GM12878 (cell line): ENCODE data around the gene PSMB8. TPM values are rescaled to one million over a fixed set of nuclear protein-coding genes. Genes with fewer than 3 reads are reported as not detected.

Experiments
- ATAC-seq: fragments of 200-7000 bp; cut with Tn5 transposase; 3 replicates; pipeline ENCODE4 v1.9.1; 2020; ENCODE audit warnings: mild to moderate bottlenecking, moderate library complexity
- BruUV-seq: library from RNA; stranded (reverse); fragments of 400-500 nt; replicated peaks from 2 replicates; lab custom pipeline; 2021; lab: Mats Ljungman, UMichigan
- CTCF ChIA-PET: fragments of 300-600 bp; sonication (Branson Sonifier 250); formaldehyde crosslinking; extraction: SDS; loops from one replicate; lab custom pipeline; 2021; ENCODE audit warnings: inconsistent platforms; lab: Yijun Ruan, JAX
- POLR2A ChIA-PET: fragments of 350-600 bp; formaldehyde crosslinking; extraction: SDS; loops from one replicate; lab custom pipeline; 2021; ENCODE audit warnings: inconsistent platforms; lab: Charles Lee
- RAD21 ChIA-PET: fragments of 300-600 bp; sonication (Branson Sonifier 250); formaldehyde crosslinking; loops from one replicate; lab custom pipeline; 2023; ENCODE audit warnings: antibody characterized with exemption; ENCODE audit not compliant: unreplicated experiment; lab: Charles Lee
- SMC1A ChIA-PET: fragments of 300-600 bp; sonication (Branson Sonifier 250); formaldehyde crosslinking; loops from one replicate; lab custom pipeline; 2023; ENCODE audit not compliant: unreplicated experiment, uncharacterized antibody; lab: Charles Lee
- DNase-seq: peaks from one replicate; pipeline ENCODE4 v3.0.0-alpha.2; 2011; ENCODE audit warnings: low read depth, low spot score
- FAIRE-seq: peaks from 3 replicates; lab custom pipeline; 2011; peaks lifted over from hg19 to GRCh38; lab: Jason Lieb, UNC
- H2AFZ ChIP-seq: 2 replicates; pipeline ENCODE4 v1.6.0; 2011; ENCODE audit warnings: low read depth, low read length, control low read depth; ENCODE audit not compliant: control insufficient read depth
- H3K27ac ChIP-seq: 2 replicates; pipeline ENCODE4 v1.5.1; 2011; ENCODE audit warnings: control low read depth; ENCODE audit not compliant: control insufficient read depth, insufficient read depth
- H3K27me3 ChIP-seq, 2 experiments: replicated peaks in 1 of 2; 2 replicates each; pipeline versions ENCODE4 v1.6.0 to v1.6.1; 2011; ENCODE audit warnings: low read length in 1 of 2; ENCODE audit not compliant: control insufficient read depth in 2 of 2, insufficient read depth in 2 of 2
- H3K36me3 ChIP-seq, 2 experiments: 2 replicates each; pipeline ENCODE4 v1.5.1; 2011; ENCODE audit warnings: low read length in 1 of 2; ENCODE audit not compliant: control insufficient read depth in 2 of 2, insufficient read depth in 2 of 2
- H3K4me1 ChIP-seq: 2 replicates; pipeline ENCODE4 v1.6.1; 2011; ENCODE audit warnings: mild to moderate bottlenecking, low read length, moderate library complexity, mixed read lengths; ENCODE audit not compliant: control insufficient read depth, insufficient read depth
- H3K4me2 ChIP-seq: 2 replicates; pipeline ENCODE4 v1.6.0; 2011; ENCODE audit warnings: control low read depth; ENCODE audit not compliant: control insufficient read depth, insufficient read depth
- H3K4me3 ChIP-seq: fragments of 200-600 bp; sonication (generic); 2 replicates; pipeline ENCODE4 v1.5.1; 2016
- H3K79me2 ChIP-seq: 2 replicates; pipeline ENCODE4 v1.6.0; 2011; ENCODE audit warnings: low read length; ENCODE audit not compliant: control insufficient read depth, insufficient read depth
- H3K9ac ChIP-seq: 2 replicates; pipeline ENCODE4 v1.8.0; 2011; ENCODE audit warnings: low read length, control low read depth, mixed read lengths; ENCODE audit not compliant: control insufficient read depth, insufficient read depth
- H3K9me3 ChIP-seq: replicated peaks from 3 replicates; pipeline ENCODE4 v1.5.1; 2011; ENCODE audit warnings: mild to moderate bottlenecking, low read length; ENCODE audit not compliant: control insufficient read depth, insufficient read depth
- H4K20me1 ChIP-seq: 2 replicates; pipeline ENCODE4 v1.6.0; 2011; ENCODE audit not compliant: control insufficient read depth, insufficient read depth
- BHLHE40 ChIP-seq, 2 experiments: fragments of 450-650 bp in 1 of 2; IDR thresholded peaks; 2 replicates each; pipeline ENCODE4 v1.6.1; 2011 to 2017; ENCODE audit warnings: low read depth in 2 of 2, borderline replicate concordance in 1 of 2, improper control_type of control experiment in 1 of 2, low read length in 1 of 2, mild to moderate bottlenecking in 1 of 2
- HDGF ChIP-seq: fragments of 450-650 bp; IDR thresholded peaks from 2 replicates; pipeline ENCODE4 v1.6.1; 2016; ENCODE audit warnings: antibody characterized with exemption
- POLR2A ChIP-seq: IDR thresholded peaks from 2 replicates; pipeline ENCODE4 v1.6.1; 2011; ENCODE audit warnings: low read depth, mild to moderate bottlenecking, low read length
- POLR2AphosphoS5 ChIP-seq: IDR thresholded peaks from 2 replicates; pipeline ENCODE4 v1.6.1; 2011; ENCODE audit warnings: mild to moderate bottlenecking, low read length, inconsistent platforms
- RAD51 ChIP-seq: fragments of 450-650 bp; IDR thresholded peaks from 2 replicates; pipeline ENCODE4 v1.6.1; 2016; ENCODE audit warnings: moderate library complexity, mild to moderate bottlenecking, inconsistent platforms
- ZSCAN29 ChIP-seq: fragments of 450-650 bp; IDR thresholded peaks from 2 replicates; pipeline ENCODE4 v1.6.1; 2017; ENCODE audit warnings: mild to moderate bottlenecking, moderate library complexity
- WGBS: methylation state at CpG from one replicate; pipeline ENCODE4 v1.1.6; 2016; ENCODE audit warnings: low lambda C conversion rate; ENCODE audit not compliant: insufficient replicate concordance, insufficient coverage; ENCODE audit errors: missing lambda C conversion rate; 5-methylcytosine and 5-hydroxymethylcytosine counted together
- in situ Hi-C: fragments of 300-500 bp; cut with MboI; formaldehyde crosslinking; loops from 9 replicates; pipeline ENCODE4 v1.14.3; 2018; ENCODE audit warnings: mixed read lengths
- intact Hi-C: fragments of 100-400 bp; cut with micrococcal nuclease; formaldehyde crosslinking; loops from one replicate; pipeline ENCODE4 v1.14.2; 2022; ENCODE audit not compliant: unreplicated experiment
- polyA plus RNA-seq, 11 experiments: library from polyadenylated mRNA; depleted of rRNA in 4 of 11; unstranded in 6 of 11; stranded (reverse) in 5 of 11; fragments of >200 nt; fragmentation: Nextera tagmentation in 4 of 11; fragmentation: Illumina TruSeq in 1 of 11; extraction: Ambion mirVana in 4 of 11; extraction: Trizol in 1 of 11; gene quantifications; 1 replicate in 1 of 11; 2 replicates in 10 of 11; pipeline versions ENCODE4 v1.2.1 to v1.2.3, GENCODE V29; 2011 to 2016; ENCODE audit warnings: inconsistent platforms in 2 of 11, missing spikeins in 2 of 11, low read depth in 1 of 11
- total RNA-seq, 4 experiments: library from RNA; depleted of rRNA in 3 of 4; stranded (reverse); fragments of >200 nt in 3 of 4; fragmentation: Illumina TruSeq in 1 of 4; extraction: Trizol in 1 of 4; gene quantifications; 2 replicates each; pipeline versions ENCODE4 v1.2.1 to v1.2.3, GENCODE V29; 2013 to 2021
- TF ChIP-seq, protein P1 (sequence below): IDR thresholded peaks from 2 replicates; pipeline ENCODE4 v1.6.1; 2011; ENCODE audit warnings: borderline replicate concordance, low read depth, mild to moderate bottlenecking, moderate library complexity, mixed read lengths, low read length; ENCODE audit not compliant: insufficient read depth; ENCODE audit errors: extremely low read length
- TF ChIP-seq, protein P2 (sequence below): IDR thresholded peaks from 2 replicates; pipeline ENCODE4 v1.6.1; 2011; ENCODE audit warnings: low read depth, mild to moderate bottlenecking, low read length, moderate library complexity, borderline replicate concordance; ENCODE audit errors: extremely low read depth
- TF ChIP-seq, protein P3 (sequence below): IDR thresholded peaks from 2 replicates; pipeline ENCODE4 v1.6.1; 2012; ENCODE audit warnings: low read depth, low read length, improper control_type of control experiment

Gene PSMB8
- total and polyA plus RNA-seq, 10 of the 15 experiments (the other 5 are each of a cell fraction or from before 2014, with no cell fraction given), result 304 to 557 (median 379) TPM

DNA sequence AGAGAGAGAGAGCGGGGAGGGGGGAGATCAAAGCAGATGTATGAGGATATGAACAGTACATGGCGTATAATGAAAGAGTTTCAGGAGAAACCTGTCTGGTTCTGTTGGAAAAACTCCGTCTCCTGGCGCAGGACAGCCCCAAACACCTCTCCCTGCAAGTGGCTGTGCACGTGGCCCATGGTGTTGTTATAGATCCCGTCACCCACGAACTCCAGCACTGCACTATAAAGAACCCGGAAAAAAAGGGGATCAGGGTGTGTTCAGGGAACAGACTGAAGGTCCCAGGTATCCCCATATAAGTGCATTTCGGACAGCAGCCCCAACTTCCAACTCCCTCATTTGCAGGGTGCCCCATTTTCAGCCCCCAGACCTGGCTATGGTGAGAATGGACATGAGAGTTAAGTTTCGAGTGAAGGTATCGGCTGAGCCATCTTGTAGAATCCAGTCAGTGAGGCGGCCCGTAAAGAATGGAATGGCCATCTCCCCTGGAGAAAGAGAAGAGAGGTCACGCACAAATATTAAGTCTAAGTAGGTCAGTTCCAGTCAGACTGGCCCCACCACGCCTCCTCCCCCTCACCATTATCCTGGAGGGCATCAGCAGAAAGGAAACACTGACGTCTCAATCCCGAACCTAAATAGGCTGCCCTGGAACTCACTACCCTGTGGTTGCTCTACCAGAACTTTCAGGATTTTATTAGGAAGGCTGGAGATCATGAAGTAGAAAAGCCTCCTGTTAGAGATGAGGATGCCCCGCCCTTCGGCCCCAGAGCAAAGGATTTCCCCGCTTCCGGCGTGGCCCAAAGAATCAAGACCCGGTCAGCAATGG, 8.4 kb upstream of the PSMB8 start:
- ATAC-seq (peak; percentile 13), FAIRE-seq (peak; percentile 35), DNase-seq (no peak)
- Histone ChIP-seq H4K20me1 (no peaks in the 10 kb centered on the region; the same call in 1 of the 2 replicates), H3K4me2 (peak overlapping the region; percentile 96), H3K27ac (peak overlapping the region; percentile 100), H3K36me3 (peaks cover 6 to 44% of the 10 kb centered on the region in 2 experiments), H2AFZ (no peak overlapping the region), H3K9ac (peak overlapping the region; percentile 99), H3K4me1 (peaks cover 40% of the 10 kb centered on the region), H3K27me3 (no peaks in the 10 kb centered on the region), H3K9me3 (no peaks in the 10 kb centered on the region), H3K79me2 (peaks cover 94% of the 10 kb centered on the region), H3K4me3 (peak overlapping the region; percentile 88)
- under 1% methylated on average over 23 of the region's 23 CpGs for WGBS
- ChIA-PET SMC1A (interaction anchor here (1.5 to 5.9 kb wide), 4 partner anchors 7 to 413 kb away, joined by 3 to 131 read pairs (median 38); partner anchors contain the start of genes HLA-DRA, PSMB8 and TAP2), POLR2A (interaction anchor here (0.9 to 8.1 kb wide), 14 partner anchors 9 to 158 kb away, joined by 3 to 357 read pairs (median 6); partner anchors contain the start of genes HLA-DMA, HLA-DMB, PSMB8 and TAP2), CTCF (interaction anchor here (1.0 to 8.0 kb wide), 6 partner anchors 10 to 119 kb away, joined by 3 to 299 read pairs (median 20); partner anchors contain the start of genes PSMB8 and TAP2), RAD21 (interaction anchor here (1.2 to 7.7 kb wide), 5 partner anchors 10 to 120 kb away, joined by 3 to 269 read pairs (median 16); partner anchors contain the start of genes PSMB8 and TAP2)
- intact Hi-C loops (loop anchor here (10.0 kb wide), 1 partner anchor 247 kb away; no protein-coding TSS in a partner anchor), in situ Hi-C loops (no loop called here)
- TF ChIP-seq ZSCAN29 (no peak), RAD51 (peak; percentile 73), BHLHE40 (IDR thresholded peaks at IDR 0.05; ENCODE audit: borderline replicate concordance in 1 of 2, low read depth in 2 of 2, low read length in 1 of 2) (peak; percentile 27 to 77; a peak in 2 of 4 replicates), POLR2AphosphoS5 (0 out of 2 replicates have a peak, but pooled peaks have one; percentile 36), POLR2A (no peak), HDGF (0 out of 2 replicates have a peak, but pooled peaks have one; percentile 31)
- TF ChIP-seq, protein P1, sequence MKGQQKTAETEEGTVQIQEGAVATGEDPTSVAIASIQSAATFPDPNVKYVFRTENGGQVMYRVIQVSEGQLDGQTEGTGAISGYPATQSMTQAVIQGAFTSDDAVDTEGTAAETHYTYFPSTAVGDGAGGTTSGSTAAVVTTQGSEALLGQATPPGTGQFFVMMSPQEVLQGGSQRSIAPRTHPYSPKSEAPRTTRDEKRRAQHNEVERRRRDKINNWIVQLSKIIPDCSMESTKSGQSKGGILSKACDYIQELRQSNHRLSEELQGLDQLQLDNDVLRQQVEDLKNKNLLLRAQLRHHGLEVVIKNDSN, result peak; percentile 46
- TF ChIP-seq, protein P2, sequence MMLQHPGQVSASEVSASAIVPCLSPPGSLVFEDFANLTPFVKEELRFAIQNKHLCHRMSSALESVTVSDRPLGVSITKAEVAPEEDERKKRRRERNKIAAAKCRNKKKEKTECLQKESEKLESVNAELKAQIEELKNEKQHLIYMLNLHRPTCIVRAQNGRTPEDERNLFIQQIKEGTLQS, result 0 out of 2 replicates have a peak, but pooled peaks have one; percentile 6
- TF ChIP-seq, protein P3, sequence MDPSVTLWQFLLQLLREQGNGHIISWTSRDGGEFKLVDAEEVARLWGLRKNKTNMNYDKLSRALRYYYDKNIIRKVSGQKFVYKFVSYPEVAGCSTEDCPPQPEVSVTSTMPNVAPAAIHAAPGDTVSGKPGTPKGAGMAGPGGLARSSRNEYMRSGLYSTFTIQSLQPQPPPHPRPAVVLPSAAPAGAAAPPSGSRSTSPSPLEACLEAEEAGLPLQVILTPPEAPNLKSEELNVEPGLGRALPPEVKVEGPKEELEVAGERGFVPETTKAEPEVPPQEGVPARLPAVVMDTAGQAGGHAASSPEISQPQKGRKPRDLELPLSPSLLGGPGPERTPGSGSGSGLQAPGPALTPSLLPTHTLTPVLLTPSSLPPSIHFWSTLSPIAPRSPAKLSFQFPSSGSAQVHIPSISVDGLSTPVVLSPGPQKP, result 0 out of 2 replicates have a peak, but pooled peaks have one; percentile 39
- TSS peak; percentile 71 for BruUV-seq
